HepG2 (cell line): ENCODE data around the gene RAP1GAP2. TPM values are rescaled to one million over a fixed set of nuclear protein-coding genes. Genes with fewer than 3 reads are reported as not detected.

Source experiments
- ATAC-seq: fragments of 200-7000 bp; cut with Tn5 transposase; 3 replicates; pipeline ENCODE4 v1.9.1; 2020; ENCODE audit warnings: mild to moderate bottlenecking, moderate library complexity
- BruUV-seq: library from RNA; stranded (reverse); fragments of 400-500 nt; replicated peaks from 2 replicates; lab custom pipeline; 2021; lab: Mats Ljungman, UMichigan
- CTCF ChIA-PET: fragments of 300-600 bp; formaldehyde crosslinking; extraction: SDS; loops from one replicate; lab custom pipeline; 2021; ENCODE audit warnings: low total read pairs, inconsistent platforms, low intra/inter-chr PET ratio; lab: Yijun Ruan, JAX
- POLR2A ChIA-PET: fragments of 350-600 bp; sonication (Branson Sonifier 250); formaldehyde crosslinking; loops from one replicate; lab custom pipeline; 2020; ENCODE audit warnings: antibody characterized with exemption, inconsistent platforms; lab: Yijun Ruan, JAX
- DNase-seq: peaks from one replicate; pipeline ENCODE4 v3.0.0-alpha.2; 2015; ENCODE audit warnings: low spot score
- FAIRE-seq: peaks from 3 replicates; lab custom pipeline; 2011; peaks lifted over from hg19 to GRCh38; lab: Jason Lieb, UNC
- H2AFZ ChIP-seq: one replicate; pipeline ENCODE4 v1.6.1; 2011; ENCODE audit warnings: low read length, inconsistent platforms
- H3K27ac ChIP-seq: fragments of 300-600 bp; 3 replicates; pipeline ENCODE4 v1.8.0; 2011; ENCODE audit warnings: mixed run types, mild to moderate bottlenecking, mixed read lengths, low read length, inconsistent platforms; ENCODE audit not compliant: insufficient read depth; ENCODE audit errors: extremely low read length
- H3K27me3 ChIP-seq, 2 experiments: fragments of 200-600 bp in 1 of 2; 2 replicates in 1 of 2; 3 replicates in 1 of 2; pipeline versions ENCODE4 v1.6.0 to v1.8.0; 2011; ENCODE audit warnings: low read length in 2 of 2, mild to moderate bottlenecking in 2 of 2, moderate library complexity in 2 of 2, inconsistent platforms in 1 of 2; ENCODE audit not compliant: insufficient read depth in 2 of 2, control insufficient read depth in 1 of 2
- H3K36me3 ChIP-seq, 2 experiments: fragments of 200-600 bp in 1 of 2; replicated peaks in 1 of 2; 2 replicates in 1 of 2; 3 replicates in 1 of 2; pipeline versions ENCODE4 v1.5.1 to v1.8.0; 2011; ENCODE audit warnings: low read length in 2 of 2, inconsistent platforms in 1 of 2; ENCODE audit not compliant: insufficient read depth in 2 of 2, control insufficient read depth in 1 of 2
- H3K4me1 ChIP-seq: 2 replicates; pipeline ENCODE4 v1.5.1; 2012; ENCODE audit warnings: low read length, inconsistent platforms; ENCODE audit not compliant: insufficient read depth
- H3K4me2 ChIP-seq: 2 replicates; pipeline ENCODE4 v1.6.0; 2011; ENCODE audit warnings: low read depth, low read length, inconsistent platforms
- H3K4me3 ChIP-seq, 3 experiments: fragments of 200-600 bp in 1 of 3; sonication (generic), shearing (Covaris generic) in 1 of 3; replicated peaks in 1 of 3; 2 replicates each; pipeline ENCODE4 v1.5.1; 2011 to 2016; ENCODE audit warnings: low read length in 3 of 3, inconsistent platforms in 2 of 3, low read depth in 2 of 3, mild to moderate bottlenecking in 2 of 3, control low read depth in 1 of 3, mixed read lengths in 1 of 3; ENCODE audit not compliant: insufficient read depth in 1 of 3
- H3K79me2 ChIP-seq: one replicate; pipeline ENCODE4 v1.6.1; 2011; ENCODE audit warnings: low read length, inconsistent platforms; ENCODE audit not compliant: insufficient read depth
- H3K9ac ChIP-seq: 2 replicates; pipeline ENCODE4 v1.6.0; 2011; ENCODE audit warnings: mild to moderate bottlenecking, low read depth, low read length, inconsistent platforms; ENCODE audit not compliant: insufficient read depth
- H3K9me3 ChIP-seq: 2 replicates; pipeline ENCODE4 v1.5.1; 2012; ENCODE audit warnings: mild to moderate bottlenecking, low read length
- H4K20me1 ChIP-seq: 2 replicates; pipeline ENCODE4 v1.6.0; 2011; ENCODE audit warnings: inconsistent platforms, mild to moderate bottlenecking, low read length, moderate library complexity; ENCODE audit not compliant: insufficient read depth
- EP300 ChIP-seq, 3 experiments: sonication (generic) in 1 of 3; formaldehyde crosslinking in 1 of 3; IDR thresholded peaks; 2 replicates each; pipeline versions ENCODE4 v1.5.1 to v1.6.1; 2011 to 2020; ENCODE audit warnings: low read depth in 2 of 3, low read length in 2 of 3, borderline replicate concordance in 1 of 3, improper control_type of control experiment in 1 of 3, mild to moderate bottlenecking in 1 of 3, missing genetic modification reagents in 1 of 3, moderate library complexity in 1 of 3
- FOSL2 ChIP-seq: sonication (generic); formaldehyde crosslinking; IDR thresholded peaks from 2 replicates; pipeline ENCODE4 v1.4.0; 2020; ENCODE audit warnings: missing genetic modification reagents
- GTF3A ChIP-seq: sonication (generic); formaldehyde crosslinking; conservative IDR thresholded peaks from 2 replicates; pipeline ENCODE4 v1.4.0; 2020; ENCODE audit warnings: mild to moderate bottlenecking, missing genetic modification reagents
- HIVEP1 ChIP-seq: sonication (generic); formaldehyde crosslinking; IDR thresholded peaks from 2 replicates; pipeline ENCODE4 v1.4.0; 2020; ENCODE audit warnings: mild to moderate bottlenecking, missing genetic modification reagents
- MAF1 ChIP-seq: sonication (generic); formaldehyde crosslinking; IDR thresholded peaks from 2 replicates; pipeline ENCODE4 v1.5.0; 2020; ENCODE audit warnings: missing genetic modification reagents, borderline replicate concordance
- PAF1 ChIP-seq: IDR thresholded peaks from 2 replicates; pipeline ENCODE4 v1.6.1; 2016; ENCODE audit warnings: missing genetic modification reagents, missing compliant biosample characterization
- RBFOX2 ChIP-seq: fragments of 200-400 bp; formaldehyde crosslinking; IDR thresholded peaks from 2 replicates; pipeline ENCODE4 v1.6.1; 2017; ENCODE audit warnings: low read depth, mild to moderate bottlenecking, low read length
- TCF7L2 ChIP-seq: IDR thresholded peaks from 2 replicates; pipeline ENCODE4 v1.6.1; 2011; ENCODE audit warnings: mild to moderate bottlenecking, low read depth, low read length, moderate library complexity
- ZNF282 ChIP-seq: fragments of 450-650 bp; IDR thresholded peaks from 2 replicates; pipeline ENCODE4 v1.6.1; 2018; ENCODE audit not compliant: partially characterized antibody
- ZNF670 ChIP-seq: sonication (generic); formaldehyde crosslinking; IDR thresholded peaks from 2 replicates; pipeline ENCODE4 v1.8.0; 2022; ENCODE audit warnings: mild to moderate bottlenecking, missing genetic modification reagents, borderline replicate concordance
- ZNF761 ChIP-seq: sonication (generic); formaldehyde crosslinking; conservative IDR thresholded peaks from 2 replicates; pipeline ENCODE4 v1.4.0; 2020; ENCODE audit warnings: mild to moderate bottlenecking, missing genetic modification reagents
- ZNF792 ChIP-seq: IDR thresholded peaks from 2 replicates; pipeline ENCODE4 v1.6.1; 2016
- ZNF83 ChIP-seq: sonication (generic); formaldehyde crosslinking; IDR thresholded peaks from 2 replicates; pipeline ENCODE4 v1.4.0; 2020; ENCODE audit warnings: missing genetic modification reagents, mild to moderate bottlenecking, borderline replicate concordance
- WGBS: methylation state at CpG from one replicate; pipeline ENCODE4 v1.1.6; 2017; ENCODE audit warnings: low lambda C conversion rate; 5-methylcytosine and 5-hydroxymethylcytosine counted together
- in situ Hi-C: cut with HindIII; loops from 2 replicates; pipeline ENCODE4 v1.10.0; 2017; ENCODE audit warnings: low pct_unique_long_range_greater_than_20kb; ENCODE audit not compliant: extremely low pct_ligation_motif_present
- intact Hi-C: fragments of 100-400 bp; cut with micrococcal nuclease; formaldehyde crosslinking; loops from one replicate; pipeline ENCODE4 v1.10.0; 2022; ENCODE audit not compliant: unreplicated experiment
- polyA plus RNA-seq, 8 experiments: library from polyadenylated mRNA; depleted of rRNA in 3 of 8; stranded (reverse) in 7 of 8; unstranded in 1 of 8; fragments of >200 nt; fragmentation: Illumina TruSeq in 4 of 8; extraction: Trizol in 4 of 8; gene quantifications; 2 replicates each; pipeline versions ENCODE4 v1.2.1 to v1.2.3, GENCODE V29; 2011 to 2016; ENCODE audit warnings: low read depth in 4 of 8, missing spikeins in 1 of 8, mixed read lengths in 1 of 8; ENCODE audit not compliant: insufficient read depth in 1 of 8
- total RNA-seq, 5 experiments: library from RNA; depleted of rRNA; stranded (reverse); fragments of >200 nt; fragmentation: Illumina TruSeq; extraction: Trizol; gene quantifications; 2 replicates each; pipeline ENCODE4 v1.2.3, GENCODE V29; 2016; ENCODE audit warnings: low read depth in 1 of 5
- TF ChIP-seq, protein P1 (sequence below): sonication (generic); formaldehyde crosslinking; IDR thresholded peaks from 2 replicates; pipeline ENCODE4 v1.4.0; 2020; ENCODE audit warnings: low read depth, mild to moderate bottlenecking, missing genetic modification reagents
- TF ChIP-seq, protein P2 (sequence below): IDR thresholded peaks from 2 replicates; pipeline ENCODE4 v1.6.1; 2012; ENCODE audit warnings: low read length, improper control_type of control experiment
- TF ChIP-seq, protein P3 (sequence below): sonication (generic); formaldehyde crosslinking; IDR thresholded peaks from 2 replicates; pipeline ENCODE4 v1.9.0; 2021; ENCODE audit warnings: missing genetic modification reagents, mild to moderate bottlenecking, borderline replicate concordance

The RAP1GAP2 gene
- total and polyA plus RNA-seq, 2 of the 13 experiments (the other 11 are each of a cell fraction or from before 2014, with no cell fraction given): 10.9 to 12.0 TPM

DNA sequence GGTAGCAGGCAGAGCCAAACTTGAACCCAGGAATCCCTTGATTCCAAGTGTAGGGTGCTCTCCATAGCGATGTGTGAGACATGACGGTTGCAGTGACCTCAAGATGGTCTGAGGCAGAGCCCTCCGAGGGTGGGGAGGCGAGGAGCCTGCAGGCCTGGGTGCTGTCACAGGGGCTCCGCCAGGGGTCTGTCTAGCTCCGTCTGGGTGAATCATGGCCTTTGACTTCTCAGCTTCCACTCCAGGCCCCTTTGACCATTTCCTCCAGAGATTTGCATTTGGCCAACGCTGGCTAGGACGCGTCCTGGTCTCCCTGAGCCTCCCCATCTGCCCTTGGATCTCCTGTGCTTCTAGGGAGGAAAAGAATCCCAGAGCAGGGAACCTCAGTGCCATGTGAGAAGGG, 104.6 kb downstream of the RAP1GAP2 start (continued):
- TF ChIP-seq, protein P1, sequence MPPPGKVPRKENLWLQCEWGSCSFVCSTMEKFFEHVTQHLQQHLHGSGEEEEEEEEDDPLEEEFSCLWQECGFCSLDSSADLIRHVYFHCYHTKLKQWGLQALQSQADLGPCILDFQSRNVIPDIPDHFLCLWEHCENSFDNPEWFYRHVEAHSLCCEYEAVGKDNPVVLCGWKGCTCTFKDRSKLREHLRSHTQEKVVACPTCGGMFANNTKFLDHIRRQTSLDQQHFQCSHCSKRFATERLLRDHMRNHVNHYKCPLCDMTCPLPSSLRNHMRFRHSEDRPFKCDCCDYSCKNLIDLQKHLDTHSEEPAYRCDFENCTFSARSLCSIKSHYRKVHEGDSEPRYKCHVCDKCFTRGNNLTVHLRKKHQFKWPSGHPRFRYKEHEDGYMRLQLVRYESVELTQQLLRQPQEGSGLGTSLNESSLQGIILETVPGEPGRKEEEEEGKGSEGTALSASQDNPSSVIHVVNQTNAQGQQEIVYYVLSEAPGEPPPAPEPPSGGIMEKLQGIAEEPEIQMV: no peak
- TF ChIP-seq ZNF792 (no peak), TCF7L2 (no peak), ZNF761 (CRISPR knock-in tag) (no peak), ZNF282 (no peak), MAF1 (CRISPR knock-in tag) (no peak)

DNA sequence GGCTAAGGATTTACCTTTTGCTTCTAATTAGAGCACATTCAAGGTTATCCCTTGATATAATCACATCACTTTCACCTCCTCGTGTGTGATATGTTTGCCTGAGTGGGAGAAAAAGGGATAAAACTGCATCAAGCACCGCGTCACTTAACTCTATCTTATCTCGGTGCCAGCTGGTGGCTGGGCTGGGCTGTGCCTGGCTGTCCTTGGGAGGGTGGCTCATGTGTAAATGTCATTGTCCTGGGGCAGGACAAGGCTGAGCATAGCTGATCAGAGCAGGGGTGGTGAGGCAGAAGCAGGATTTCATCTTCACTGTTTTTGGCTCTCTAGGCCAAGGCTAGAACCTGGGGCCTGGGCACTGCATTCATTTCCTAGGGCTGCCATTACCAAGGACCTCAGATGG, 105.3 kb downstream of the RAP1GAP2 start:
- 60% methylated on average over 4 of the region's 4 CpGs for WGBS
- no peaks in the 10 kb centered on the region for H3K36me3 ChIP-seq
- TF ChIP-seq, protein P2, sequence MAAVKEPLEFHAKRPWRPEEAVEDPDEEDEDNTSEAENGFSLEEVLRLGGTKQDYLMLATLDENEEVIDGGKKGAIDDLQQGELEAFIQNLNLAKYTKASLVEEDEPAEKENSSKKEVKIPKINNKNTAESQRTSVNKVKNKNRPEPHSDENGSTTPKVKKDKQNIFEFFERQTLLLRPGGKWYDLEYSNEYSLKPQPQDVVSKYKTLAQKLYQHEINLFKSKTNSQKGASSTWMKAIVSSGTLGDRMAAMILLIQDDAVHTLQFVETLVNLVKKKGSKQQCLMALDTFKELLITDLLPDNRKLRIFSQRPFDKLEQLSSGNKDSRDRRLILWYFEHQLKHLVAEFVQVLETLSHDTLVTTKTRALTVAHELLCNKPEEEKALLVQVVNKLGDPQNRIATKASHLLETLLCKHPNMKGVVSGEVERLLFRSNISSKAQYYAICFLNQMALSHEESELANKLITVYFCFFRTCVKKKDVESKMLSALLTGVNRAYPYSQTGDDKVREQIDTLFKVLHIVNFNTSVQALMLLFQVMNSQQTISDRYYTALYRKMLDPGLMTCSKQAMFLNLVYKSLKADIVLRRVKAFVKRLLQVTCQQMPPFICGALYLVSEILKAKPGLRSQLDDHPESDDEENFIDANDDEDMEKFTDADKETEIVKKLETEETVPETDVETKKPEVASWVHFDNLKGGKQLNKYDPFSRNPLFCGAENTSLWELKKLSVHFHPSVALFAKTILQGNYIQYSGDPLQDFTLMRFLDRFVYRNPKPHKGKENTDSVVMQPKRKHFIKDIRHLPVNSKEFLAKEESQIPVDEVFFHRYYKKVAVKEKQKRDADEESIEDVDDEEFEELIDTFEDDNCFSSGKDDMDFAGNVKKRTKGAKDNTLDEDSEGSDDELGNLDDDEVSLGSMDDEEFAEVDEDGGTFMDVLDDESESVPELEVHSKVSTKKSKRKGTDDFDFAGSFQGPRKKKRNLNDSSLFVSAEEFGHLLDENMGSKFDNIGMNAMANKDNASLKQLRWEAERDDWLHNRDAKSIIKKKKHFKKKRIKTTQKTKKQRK: no peak
- TF ChIP-seq ZNF670 (CRISPR knock-in tag) (no peak), PAF1 (no peak), FOSL2 (no peak), RBFOX2 (no peak), HIVEP1 (no peak), ZNF83 (CRISPR knock-in tag) (no peak), GTF3A (CRISPR knock-in tag) (no peak), EP300 (IDR thresholded peaks at IDR 0.05; ENCODE audit: low read depth in 2 of 2, low read length in 2 of 2) (no peak), EP300 (CRISPR knock-in tag; IDR thresholded peaks at IDR 0.05; ENCODE audit: borderline replicate concordance) (no peak)
- TF ChIP-seq, protein P3, sequence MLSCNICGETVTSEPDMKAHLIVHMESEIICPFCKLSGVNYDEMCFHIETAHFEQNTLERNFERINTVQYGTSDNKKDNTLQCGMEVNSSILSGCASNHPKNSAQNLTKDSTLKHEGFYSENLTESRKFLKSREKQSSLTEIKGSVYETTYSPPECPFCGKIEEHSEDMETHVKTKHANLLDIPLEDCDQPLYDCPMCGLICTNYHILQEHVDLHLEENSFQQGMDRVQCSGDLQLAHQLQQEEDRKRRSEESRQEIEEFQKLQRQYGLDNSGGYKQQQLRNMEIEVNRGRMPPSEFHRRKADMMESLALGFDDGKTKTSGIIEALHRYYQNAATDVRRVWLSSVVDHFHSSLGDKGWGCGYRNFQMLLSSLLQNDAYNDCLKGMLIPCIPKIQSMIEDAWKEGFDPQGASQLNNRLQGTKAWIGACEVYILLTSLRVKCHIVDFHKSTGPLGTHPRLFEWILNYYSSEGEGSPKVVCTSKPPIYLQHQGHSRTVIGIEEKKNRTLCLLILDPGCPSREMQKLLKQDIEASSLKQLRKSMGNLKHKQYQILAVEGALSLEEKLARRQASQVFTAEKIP (CRISPR knock-in tag): no peak

More for the DNA sequence above, 105.3 kb downstream of the RAP1GAP2 start:
- no TSS peak for BruUV-seq
- POLR2A ChIA-PET: interaction anchor here (0.6 kb wide), 1 partner anchor 19 kb away, joined by 3 read pairs; no protein-coding TSS in a partner anchor
- Histone ChIP-seq H3K27ac (no peak overlapping the region), H3K4me3 (no peak overlapping the region), H3K4me2 (no peak overlapping the region), H3K9ac (no peak overlapping the region), H2AFZ (no peak overlapping the region), H4K20me1 (0 out of 2 replicates have a peak, but pooled peaks cover 2% of the 10 kb centered on the region), H3K9me3 (no peaks in the 10 kb centered on the region), H3K79me2 (no peaks in the 10 kb centered on the region), H3K4me1 (peaks cover 6% of the 10 kb centered on the region), H3K27me3 (no peaks in the 10 kb centered on the region)
- DNase-seq (no peak), ATAC-seq (no peak), FAIRE-seq (no peak)
- CTCF ChIA-PET: no interaction called here
- intact Hi-C loops (no loop called here), in situ Hi-C loops (no loop called here)
